A673 (cell line): ENCODE measurements around the gene KCNK3.

Source experiments
- CTCF ChIP-seq: fragments of 300-800, 200-600 bp; sonication (generic); conservative IDR thresholded peaks from 2 replicates; pipeline ENCODE4 v1.5.1; 2017; ENCODE audit warnings: low read depth, mild to moderate bottlenecking, antibody characterized with exemption, low read length, moderate library complexity, mixed read lengths
- EZH2 ChIP-seq: fragments of 200-600 bp; sonication (generic); IDR thresholded peaks from 2 replicates; pipeline ENCODE4 v1.6.1; 2017; ENCODE audit warnings: borderline replicate concordance, low read depth, mild to moderate bottlenecking, mixed read lengths, antibody characterized with exemption, low read length; ENCODE audit not compliant: poor library complexity, severe bottlenecking

- TF ChIP-seq CTCF, result no peak
- no peak for TF ChIP-seq EZH2
Observed at GRCh38 chr2:26666671-26667070, 25.9 kb upstream of the KCNK3 start.
